ENCODE data around the gene RTP5.

DNA sequence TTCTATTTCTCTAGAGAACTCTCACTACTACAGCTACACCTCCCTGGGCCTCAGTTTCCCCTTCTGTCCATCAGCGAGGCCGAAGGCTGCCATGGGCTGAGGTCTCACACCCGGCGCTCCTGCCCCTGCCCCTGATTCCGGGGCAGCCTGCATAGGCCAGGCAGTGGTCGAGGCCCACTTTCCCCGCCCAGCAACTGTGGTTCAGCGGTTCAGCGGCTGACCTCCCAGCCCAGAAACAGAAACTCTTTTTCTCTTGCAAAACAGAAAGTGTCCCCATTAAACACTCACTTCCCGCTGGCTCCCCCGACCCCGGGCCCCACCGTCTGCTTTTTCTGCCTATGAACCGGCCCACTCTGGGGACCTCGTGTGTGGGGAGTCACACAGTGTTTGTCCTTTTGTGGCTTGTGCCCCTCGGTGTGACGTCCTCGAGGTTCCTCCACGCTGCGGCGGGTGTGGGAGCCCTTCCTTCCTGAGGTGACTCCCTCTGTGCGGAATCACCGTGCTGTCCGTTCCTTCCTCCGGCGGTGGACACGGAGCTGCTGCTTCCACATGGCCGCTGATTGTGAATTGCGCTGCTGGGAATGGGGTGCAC is 26.8 kb upstream of the RTP5 start:
- TF ChIP-seq, protein P1, sequence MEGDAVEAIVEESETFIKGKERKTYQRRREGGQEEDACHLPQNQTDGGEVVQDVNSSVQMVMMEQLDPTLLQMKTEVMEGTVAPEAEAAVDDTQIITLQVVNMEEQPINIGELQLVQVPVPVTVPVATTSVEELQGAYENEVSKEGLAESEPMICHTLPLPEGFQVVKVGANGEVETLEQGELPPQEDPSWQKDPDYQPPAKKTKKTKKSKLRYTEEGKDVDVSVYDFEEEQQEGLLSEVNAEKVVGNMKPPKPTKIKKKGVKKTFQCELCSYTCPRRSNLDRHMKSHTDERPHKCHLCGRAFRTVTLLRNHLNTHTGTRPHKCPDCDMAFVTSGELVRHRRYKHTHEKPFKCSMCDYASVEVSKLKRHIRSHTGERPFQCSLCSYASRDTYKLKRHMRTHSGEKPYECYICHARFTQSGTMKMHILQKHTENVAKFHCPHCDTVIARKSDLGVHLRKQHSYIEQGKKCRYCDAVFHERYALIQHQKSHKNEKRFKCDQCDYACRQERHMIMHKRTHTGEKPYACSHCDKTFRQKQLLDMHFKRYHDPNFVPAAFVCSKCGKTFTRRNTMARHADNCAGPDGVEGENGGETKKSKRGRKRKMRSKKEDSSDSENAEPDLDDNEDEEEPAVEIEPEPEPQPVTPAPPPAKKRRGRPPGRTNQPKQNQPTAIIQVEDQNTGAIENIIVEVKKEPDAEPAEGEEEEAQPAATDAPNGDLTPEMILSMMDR (IDR thresholded peaks at IDR 0.05) = no peak
- no peak for TF ChIP-seq POLR2A (IDR thresholded peaks at IDR 0.05)
